ENCODE measurements around the gene DEPDC5.

DEPDC5 gene

DNA sequence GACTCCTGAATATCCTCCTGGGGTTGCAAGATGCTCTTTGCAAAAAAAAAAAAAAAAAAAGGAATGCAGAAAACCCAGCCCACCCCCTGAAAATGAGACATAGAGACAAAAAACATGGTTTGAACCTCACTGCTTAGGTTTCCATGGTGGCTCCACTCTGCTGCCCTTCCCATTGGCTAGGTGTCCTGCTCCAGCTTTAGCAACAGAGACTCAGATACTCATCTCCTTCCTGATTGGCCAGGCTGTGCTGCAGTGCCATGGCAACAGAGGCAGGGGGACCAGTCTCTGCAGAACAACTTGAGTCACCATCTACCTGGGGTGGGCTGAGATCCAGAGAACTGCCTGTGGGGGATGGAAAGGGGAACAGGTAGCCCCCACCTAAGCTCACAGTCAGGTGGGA, 173.2 kb downstream of the DEPDC5 start:
- peak; percentile 36 for DNase-seq (ENCODE audit: low spot score)

DNA sequence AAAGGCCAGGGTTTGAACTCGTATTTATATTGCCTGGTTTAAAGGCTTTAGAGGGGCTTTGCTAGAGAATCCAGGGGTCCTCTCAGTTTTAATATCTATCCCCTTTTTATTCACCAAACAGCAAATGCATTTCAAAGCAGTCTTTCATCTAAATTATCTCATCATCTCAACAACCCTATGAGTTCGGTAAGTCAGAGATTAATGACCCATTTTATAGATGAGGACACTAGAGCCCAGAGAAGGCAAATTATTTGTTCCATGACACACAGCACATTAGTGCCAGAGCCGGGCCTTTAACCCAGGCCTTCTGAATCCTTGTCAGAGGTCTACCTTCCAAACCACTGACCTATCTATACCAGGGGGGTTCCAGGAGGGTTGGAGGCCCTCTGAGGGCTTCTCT, 173.7 kb downstream of the DEPDC5 start:
- DNase-seq (ENCODE audit: low spot score) = no peak

DNA sequence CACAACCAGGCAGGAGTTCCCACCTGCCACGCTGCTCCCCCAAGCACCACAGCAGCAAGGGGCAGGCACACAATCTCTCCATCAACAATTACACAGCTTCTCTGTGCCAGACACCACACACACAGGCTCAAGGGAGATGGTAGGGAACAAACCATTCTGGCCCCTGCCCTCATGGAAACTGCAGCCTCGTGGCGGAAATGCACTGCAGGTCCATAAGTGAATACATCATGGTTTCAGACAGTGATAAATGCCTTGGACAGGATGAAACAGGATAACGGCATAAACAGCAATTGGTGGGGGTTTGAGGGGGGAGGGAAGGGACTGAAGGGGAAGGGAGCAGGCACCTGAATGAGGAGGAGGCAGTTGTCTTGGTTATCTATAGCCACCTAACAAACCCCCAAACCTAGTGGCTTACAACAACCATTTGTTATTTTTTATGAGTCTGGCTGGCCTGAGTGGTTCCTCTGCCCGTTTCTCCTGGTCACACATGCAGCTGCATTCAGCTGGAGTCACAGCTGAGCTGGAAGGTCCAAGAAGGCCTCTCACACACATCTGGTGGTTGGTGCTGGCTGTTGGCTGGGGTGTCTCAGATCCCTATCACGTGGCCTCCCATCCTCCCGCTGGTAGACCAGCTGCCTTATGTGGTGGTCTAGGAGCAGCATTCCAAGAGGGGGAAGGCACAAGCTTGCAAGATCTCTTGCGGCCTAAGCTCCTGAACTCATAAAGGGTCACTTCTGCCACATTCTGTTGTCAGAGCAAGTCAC, 175.5 kb downstream of the DEPDC5 start:
- peak; percentile 26 for DNase-seq (ENCODE audit: low spot score)

DNA sequence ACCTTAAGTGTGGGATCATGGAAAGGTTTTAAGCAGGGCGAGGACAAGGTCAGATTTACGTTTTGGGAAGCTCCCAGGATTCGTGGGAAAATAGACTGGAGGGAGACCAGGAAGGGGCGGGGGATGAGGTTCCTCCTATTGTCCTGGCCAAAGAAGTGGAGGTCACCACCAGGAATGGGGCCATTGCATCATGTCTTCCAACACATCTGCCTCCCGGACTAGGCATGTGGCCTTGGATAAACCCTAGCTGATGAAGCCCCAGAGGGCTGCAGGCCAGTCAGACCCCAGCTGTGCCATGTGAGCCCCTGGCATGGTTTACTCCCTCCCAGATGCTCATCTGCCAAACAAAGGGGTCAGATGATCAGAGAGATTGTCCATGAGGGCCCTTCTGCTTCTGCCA, 179.0 kb downstream of the DEPDC5 start:
- no peak for DNase-seq (ENCODE audit: low spot score)

DNA sequence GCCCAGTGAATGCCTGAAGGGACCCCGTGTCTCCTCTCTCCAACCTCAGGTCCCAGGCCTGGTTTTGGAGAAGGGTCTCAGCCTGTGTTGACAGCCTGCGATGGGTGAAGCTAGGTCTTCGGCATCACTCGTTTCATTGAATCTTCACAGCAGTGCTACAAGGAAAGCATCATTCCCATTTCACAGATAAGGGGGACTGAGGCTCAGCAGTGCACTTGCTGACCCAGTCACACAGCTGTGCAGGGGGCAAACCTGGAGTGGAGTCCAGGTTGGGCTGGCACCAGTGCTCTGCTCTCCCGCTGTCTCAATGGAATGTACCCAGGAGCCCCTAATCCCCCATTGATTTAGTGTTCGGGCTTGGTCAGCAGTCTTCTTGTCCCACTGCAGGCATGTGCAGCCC, 179.6 kb downstream of the DEPDC5 start:
- DNase-seq (ENCODE audit: low spot score) = no peak

DNA sequence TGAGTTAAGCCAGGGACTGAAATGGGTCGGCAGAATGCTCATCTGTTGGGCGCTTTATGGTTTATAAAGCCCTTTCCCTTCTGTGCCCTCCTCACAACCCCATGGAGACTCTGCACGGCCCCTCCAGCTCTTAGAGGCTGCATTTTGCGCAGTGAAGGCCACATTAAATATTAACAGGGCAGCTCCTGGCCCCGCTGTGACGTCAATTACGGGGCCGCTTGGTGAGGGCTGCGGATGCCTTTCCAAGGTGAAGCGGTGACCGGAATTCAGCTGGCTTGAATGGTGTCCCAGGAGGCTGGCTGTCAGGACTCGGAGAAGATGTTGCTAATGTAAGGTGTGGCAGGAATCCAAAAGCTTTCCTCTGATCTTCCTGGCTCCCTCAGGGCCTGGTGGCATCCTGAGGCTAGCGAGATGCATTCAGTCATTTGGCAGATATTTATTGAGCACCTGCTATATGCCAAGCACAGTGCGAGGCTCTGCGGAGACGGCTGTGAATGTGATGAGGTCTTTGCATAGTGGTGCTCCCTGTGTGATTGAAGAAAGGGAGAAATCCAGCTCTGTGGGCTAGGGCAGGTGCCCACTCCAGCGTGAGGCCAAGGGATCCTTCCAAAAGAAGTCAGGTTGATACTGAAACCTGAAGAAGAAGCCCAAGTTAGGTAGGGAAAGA, 180.1 kb downstream of the DEPDC5 start:
- no peak for DNase-seq (ENCODE audit: low spot score)

DNA sequence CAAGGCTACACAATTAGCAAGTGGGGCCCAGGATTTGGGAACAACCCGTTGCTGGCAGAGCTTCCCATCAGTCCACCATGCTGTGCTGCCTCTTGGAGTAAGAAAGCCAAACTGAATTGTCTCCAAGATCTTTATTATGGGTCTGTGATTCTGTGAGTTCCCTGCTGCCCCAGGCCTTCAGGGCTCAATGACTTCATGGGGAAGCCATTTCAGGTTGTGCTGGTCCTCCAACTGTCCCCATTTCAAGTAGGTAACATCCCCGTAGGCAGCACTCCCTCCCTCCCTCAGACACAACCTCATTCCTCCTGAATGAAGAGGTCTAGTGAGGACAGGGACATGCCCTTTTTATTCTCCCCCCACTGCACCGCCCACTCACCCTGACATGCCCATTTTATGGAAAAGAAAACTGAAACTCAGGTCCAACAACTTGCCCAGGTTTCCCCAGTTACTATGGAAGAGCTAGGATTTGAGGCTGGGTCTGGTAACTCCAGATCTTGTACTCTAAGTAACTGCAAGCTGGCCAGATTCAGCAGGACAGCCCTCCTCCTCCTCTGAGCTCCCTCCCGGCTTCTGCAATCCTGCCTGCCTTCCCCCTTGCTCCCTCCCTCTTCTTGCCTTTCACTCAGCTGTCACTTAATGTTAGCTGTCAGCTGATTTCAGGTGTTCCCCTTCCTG, 182.3 kb downstream of the DEPDC5 start:
- DNase-seq (ENCODE audit: low spot score) = no peak

DNA sequence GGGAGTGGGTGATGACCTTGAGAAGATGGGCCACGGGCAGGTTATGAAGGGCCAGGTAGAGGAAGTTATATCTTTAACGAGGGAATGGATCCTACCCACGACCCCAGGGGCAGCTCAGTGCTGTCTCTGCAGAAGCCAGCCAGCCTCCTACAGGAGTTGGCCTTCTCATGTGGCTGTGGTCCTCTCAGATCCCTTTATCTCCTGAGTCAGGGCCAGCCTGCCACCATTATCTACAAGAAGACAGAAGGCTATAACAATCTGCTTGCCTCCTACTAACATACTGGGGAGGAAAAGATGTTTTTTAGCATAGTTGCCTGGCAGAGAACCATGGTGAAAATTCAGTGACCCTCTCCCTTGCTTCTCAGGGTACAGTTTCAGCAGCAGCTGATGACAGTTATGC, 183.5 kb downstream of the DEPDC5 start:
- DNase-seq (ENCODE audit: low spot score) = no peak

DNA sequence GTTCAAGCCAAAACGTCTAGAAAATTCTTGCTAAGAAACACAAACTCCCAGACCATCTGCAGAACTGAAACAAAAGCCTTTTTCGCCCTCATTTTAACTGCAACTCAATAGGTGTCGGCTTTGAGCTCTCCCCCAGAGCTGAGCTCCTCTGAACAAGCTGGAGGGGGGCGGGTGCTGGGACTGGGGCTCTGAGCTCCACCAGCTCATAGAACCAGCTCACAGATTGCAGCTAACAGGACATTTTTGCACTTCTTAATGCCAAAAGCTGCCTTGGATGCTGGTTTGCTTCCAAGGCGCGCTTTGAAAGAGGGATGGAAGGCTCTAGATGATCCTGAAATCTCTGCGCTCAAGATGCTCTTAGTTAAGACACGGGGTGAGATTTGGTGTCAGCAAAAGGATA, 184.5 kb downstream of the DEPDC5 start:
- DNase-seq (ENCODE audit: low spot score) = no peak

DNA sequence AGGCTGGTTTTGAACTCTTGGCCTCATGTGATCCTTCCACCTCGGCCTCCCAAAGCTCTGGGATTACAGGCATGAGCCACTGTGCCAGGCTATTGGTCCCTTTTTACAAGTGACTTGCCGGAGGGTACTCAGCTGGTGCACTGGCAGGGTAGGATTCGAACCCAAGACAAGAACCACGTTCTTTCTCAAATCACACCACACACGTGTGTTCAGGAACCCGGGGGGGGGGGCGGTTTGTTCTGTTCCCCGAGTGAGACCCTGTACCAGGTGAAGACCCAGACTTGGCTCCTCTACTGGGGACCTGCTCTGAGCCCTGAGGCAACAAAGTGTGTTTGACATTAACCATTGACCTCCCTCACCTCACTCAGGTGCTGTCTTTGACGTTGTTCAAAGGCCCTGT, 186.7 kb downstream of the DEPDC5 start:
- DNase-seq (ENCODE audit: low spot score) = no peak

DNA sequence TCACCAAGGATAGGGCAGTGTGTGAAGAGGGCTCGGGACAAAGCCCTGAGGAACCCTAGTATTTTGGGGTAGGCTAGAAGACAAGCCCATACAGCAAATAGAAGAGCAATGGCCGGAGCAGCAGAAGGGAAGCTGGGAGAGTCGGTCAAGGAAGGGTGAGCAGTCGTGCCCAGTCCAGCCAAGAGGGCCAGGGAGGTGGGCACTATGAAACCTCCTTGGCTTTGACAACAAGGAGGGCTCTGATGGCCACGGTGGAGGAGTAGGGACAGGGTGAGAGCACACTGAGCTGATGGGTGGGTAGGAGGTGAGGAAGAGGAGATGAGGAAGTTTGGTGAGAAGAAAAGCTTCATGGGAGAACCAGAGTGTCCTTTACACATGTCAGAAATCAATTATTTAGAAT, 188.3 kb downstream of the DEPDC5 start:
- no peak for DNase-seq (ENCODE audit: low spot score)

DNA sequence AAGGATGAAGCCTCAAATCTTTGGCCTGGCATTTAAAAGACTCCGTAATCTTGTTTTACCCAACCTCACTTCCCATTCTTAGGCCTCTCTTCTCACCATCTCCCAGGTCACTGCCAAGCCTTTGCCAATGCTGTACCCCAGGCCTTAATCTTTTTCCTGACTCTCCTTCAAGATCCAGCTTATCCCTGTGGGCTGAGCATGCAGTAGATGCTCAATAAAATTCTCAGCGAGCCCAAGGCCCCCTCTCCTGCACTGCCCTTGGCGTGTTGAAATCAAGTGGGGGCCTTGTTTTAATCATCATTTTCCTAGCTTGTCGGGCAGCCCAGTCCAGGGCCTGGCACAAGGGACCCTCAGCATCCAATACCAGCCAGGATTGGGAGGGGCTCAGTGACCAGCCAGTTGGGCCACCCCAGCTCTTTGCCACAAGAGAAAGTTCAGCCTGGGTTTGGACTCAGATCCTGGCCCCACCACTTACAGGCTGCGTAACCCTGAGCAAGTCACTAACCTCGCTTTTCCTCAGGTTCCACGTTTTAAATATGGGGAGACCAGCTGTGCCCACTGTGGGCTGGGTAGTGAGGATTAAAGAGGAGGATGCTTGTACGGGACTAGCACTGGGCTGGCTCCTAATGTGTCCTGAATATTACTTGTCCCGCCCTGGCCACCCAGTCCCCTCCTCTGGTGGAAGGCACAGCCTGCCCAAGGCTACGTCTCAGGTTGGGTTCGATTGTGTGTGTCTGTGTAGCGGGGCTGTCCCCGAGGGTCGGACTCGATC, 189.6 kb downstream of the DEPDC5 start:
- DNase-seq (ENCODE audit: low spot score) = no peak

DNA sequence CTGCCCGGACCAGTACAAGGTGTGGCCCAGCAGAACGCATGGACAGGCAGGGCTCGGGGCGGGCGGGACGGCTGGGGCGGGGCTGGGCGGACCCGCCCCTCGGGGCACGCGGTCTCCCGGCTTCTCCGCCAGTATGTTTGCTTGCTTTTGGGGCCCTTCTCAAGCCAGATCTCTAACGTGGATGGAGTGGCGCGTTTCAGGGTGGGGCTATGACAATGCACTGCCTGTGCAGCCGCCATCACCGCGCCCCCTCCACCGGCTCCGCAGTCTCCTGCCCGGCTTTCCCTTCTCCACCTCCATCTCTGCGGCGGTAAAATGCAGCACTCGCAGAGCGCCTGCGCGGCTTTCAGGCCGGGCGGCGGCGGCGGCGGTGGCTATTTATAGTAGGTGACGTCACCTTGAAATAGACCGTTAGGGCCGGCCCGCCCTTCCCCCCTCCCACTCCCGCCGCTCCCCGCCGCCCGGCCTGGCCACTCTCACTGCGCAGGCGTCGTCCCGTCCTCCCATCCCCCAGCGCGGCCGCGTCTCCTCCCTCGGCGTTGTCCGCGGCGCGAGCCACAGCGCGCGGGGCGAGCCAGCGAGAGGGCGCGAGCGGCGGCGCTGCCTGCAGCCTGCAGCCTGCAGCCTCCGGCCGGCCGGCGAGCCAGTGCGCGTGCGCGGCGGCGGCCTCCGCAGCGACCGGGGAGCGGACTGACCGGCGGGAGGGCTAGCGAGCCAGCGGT, 190.3 kb downstream of the DEPDC5 start, which contains the start of gene YWHAH:
Gene YWHAH, plus strand, starts transcription at position 558 of the 722 bp plus-strand sequence. CDS start 199 bp downstream, outside the sequence.
- peak; percentile 100 for DNase-seq (ENCODE audit: low spot score)

DNA sequence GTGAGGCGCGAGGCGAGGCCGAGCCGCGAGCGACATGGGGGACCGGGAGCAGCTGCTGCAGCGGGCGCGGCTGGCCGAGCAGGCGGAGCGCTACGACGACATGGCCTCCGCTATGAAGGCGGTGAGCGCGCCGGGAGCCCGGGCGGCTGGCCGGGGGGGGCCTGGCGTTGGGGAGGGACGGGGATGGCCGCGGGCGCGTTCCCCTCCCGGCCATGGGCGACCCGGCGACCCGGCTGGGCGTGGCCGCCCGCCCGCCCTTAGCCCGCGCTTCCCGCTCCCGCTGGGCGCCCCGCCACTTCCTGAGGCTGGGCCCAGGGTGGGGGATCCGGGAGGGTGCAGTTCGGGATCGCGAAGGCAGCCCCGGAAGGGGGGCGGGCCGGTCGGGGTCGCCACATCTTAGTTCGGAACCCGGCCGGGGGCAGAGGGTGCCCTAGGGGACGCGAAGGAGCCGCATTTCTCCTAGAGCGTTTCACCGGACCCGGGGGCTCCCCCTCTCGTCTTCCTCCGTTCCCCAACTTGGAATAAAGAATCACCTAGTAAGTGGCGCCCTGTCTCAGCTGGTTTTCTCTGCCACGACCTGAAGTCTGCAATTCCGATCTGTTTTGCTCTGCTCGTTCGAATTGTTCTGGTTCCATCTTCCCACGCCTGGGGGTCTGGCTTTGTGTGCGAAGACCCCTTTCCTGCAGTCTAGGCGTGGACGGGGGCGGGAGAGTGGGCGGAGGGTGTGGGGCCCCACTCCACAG, 191.1 kb downstream of the DEPDC5 start:
- peak; percentile 58 for DNase-seq (ENCODE audit: low spot score)

DNA sequence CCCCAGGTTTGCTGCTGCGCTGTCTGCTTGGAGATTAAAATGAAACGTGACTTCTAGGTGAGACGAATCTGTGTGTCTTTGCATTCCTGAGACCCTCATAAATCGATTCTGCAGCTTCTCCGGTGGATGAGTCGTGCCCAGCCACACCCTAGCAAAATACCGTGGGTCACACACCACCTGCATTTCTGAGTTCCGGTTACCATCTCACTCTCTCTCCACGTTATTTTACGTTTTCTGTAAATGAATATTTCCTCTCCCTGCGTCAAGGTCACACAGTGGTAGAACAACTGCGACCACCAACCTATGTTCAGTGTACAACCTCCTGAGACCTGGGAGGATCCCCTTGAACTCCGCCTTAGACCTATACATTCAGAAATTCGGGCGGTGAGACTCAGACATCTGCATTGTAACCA, 191.6 kb downstream of the DEPDC5 start:
- no peak for DNase-seq (ENCODE audit: low spot score)

DNA sequence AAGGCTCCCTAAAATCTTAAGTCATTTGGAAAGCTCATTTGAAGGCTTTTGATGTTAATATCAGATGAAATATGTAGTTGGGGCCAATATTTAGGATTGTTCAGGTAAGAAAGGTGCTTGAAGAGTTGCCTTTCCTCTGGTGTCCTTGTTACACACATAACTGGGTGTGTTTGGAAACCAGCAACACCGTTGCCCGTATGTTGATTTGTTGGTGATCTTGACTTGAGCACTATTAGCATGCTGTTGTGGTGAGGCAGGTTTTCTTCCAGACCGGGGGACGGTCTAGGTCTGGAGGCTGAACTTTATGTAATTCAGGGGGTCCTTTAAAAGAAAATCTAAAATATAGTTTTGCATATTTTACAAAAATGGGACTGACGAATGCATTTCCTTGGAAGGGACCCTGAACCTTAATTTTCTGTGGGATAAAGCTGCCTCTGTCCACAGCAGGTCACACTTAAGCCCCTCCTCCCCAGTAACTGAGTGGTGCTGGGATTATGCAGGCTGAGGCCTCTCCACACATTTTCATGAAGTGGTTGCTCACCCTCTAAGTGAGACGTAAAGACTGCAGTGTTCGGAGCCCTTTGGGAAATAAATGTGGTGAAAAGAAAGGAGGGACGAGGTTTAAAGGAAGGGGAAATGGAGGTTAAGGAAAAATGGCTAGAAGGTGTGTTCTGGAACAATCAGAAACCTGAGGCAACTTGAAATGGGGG, 192.3 kb downstream of the DEPDC5 start:
- no peak for DNase-seq (ENCODE audit: low spot score)

DNA sequence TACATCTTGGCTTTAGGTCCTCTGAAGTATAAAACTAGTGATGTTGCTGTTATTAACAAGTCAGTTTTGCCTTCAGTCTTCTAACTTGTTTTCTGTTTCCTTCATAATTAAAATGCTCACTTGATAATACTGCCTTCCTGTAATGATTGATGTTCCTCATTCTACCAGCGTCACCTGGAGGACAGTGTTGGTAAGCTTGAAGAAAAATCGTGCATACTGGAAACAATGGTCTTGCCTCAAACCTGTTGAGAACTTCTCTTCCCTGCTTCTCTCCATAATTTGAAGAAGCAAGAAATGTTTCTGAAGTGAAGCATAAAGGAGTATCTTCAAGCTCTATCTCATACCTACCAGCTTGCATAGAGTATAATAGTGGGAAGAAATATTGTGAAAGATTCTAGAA, 193.5 kb downstream of the DEPDC5 start:
- DNase-seq (ENCODE audit: low spot score) = no peak

DNA sequence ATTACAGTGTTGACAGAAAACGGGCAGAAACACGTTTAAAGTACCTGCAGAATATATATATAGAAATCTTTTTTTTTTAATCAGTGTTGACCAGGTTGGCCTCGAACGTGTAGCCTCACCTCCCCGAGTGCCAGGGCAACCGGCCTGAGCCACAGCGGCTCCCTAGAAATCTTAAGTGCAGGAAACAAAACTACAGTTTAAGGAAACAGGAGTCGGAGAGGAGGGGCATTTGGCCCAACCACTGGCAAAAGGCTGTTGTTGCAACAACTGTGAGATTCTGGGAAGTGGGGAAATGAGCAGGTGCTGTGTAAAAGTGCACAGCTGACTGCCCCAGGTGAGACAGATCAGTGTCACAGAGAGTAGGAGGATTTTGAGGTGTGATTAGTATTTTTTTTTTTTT, 194.2 kb downstream of the DEPDC5 start:
- no peak for DNase-seq (ENCODE audit: low spot score)

DNA sequence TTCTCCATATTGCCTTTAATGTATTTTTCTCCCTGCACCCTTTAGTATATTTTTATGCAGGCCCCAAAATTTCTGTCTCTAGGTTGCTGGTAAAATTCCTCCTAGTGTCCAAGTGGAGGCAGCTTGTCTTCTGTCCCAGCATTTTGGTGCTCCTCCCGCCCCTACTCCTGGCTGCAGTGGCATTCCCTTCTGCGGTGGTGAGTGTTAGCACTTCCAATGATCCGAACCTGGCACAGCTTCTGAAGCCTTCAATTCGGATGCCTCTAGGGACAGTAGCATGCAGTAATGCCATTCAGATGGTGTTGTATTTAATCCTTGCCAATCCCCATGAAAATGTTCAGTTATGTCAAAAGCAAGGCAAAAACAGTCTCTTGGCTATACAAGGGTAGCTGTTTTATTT, 196.4 kb downstream of the DEPDC5 start:
- no peak for DNase-seq (ENCODE audit: low spot score)
